ENCODE results near the gene SPECC1.

Gene SPECC1

GRCh38 chr17:20156196-20157000 lies 147.2 kb downstream of the SPECC1 start:
- TF ChIP-seq CTCF (IDR thresholded peaks at IDR 0.05): no peak

- no peak for TF ChIP-seq CTCF (IDR thresholded peaks at IDR 0.05)
Observed at GRCh38 chr17:20157001-20157310, 147.8 kb downstream of the SPECC1 start.

- no peak for TF ChIP-seq CTCF (IDR thresholded peaks at IDR 0.05)
Observed at GRCh38 chr17:20158580-20158979, 149.4 kb downstream of the SPECC1 start.

GRCh38 chr17:20159406-20160069 lies 150.4 kb downstream of the SPECC1 start:
- TF ChIP-seq CTCF (IDR thresholded peaks at IDR 0.05): no peak

- no peak for TF ChIP-seq CTCF (IDR thresholded peaks at IDR 0.05)
Observed at GRCh38 chr17:20170085-20170484, 160.9 kb downstream of the SPECC1 start.

GRCh38 chr17:20171741-20172365 lies 162.7 kb downstream of the SPECC1 start:
- no peak for TF ChIP-seq CTCF (IDR thresholded peaks at IDR 0.05)

- TF ChIP-seq CTCF (IDR thresholded peaks at IDR 0.05): no peak
Observed at GRCh38 chr17:20172376-20172775, 163.2 kb downstream of the SPECC1 start.
